Lower leg skin (tissue), 4 donors: ENCODE results near the gene LAMP2. TPM values are rescaled to one million over a fixed set of nuclear protein-coding genes. Genes with fewer than 3 reads are reported as not detected.

Source experiments
- DNase-seq, 2 donors: peaks; one replicate each; pipeline ENCODE4 v3.0.0-alpha.2; 2019; ENCODE audit warnings: low spot score in 2 of 2
- H3K4me3 ChIP-seq: fragments of 200-600 bp; sonication (generic); 2 replicates; pipeline ENCODE4 v1.5.1; 2017; ENCODE audit warnings: mild to moderate bottlenecking, low read depth; ENCODE audit not compliant: poor library complexity, severe bottlenecking
- CTCF ChIP-seq, 3 donors: fragments of 450-650 bp; IDR thresholded peaks; one replicate each; pipeline ENCODE4 v1.5.1; 2016; ENCODE audit warnings: antibody characterized with exemption in 3 of 3, mild to moderate bottlenecking in 3 of 3, moderate library complexity in 2 of 3
- POLR2A ChIP-seq, 2 donors: fragments of 450-650 bp; IDR thresholded peaks; one replicate each; pipeline ENCODE4 v1.6.1; 2016 to 2017; ENCODE audit warnings: antibody characterized with exemption in 2 of 2, mild to moderate bottlenecking in 1 of 2, moderate library complexity in 1 of 2
- WGBS, 2 donors: methylation state at CpG; one replicate each; pipeline ENCODE4 v1.1.5; 2018; 5-methylcytosine and 5-hydroxymethylcytosine counted together
- intact Hi-C: fragments of 100-400 bp; cut with DNase I; formaldehyde crosslinking; loops from one replicate; pipeline ENCODE4 v1.15.0; 2023; ENCODE audit warnings: low total_unique reads
- total RNA-seq, 4 donors: library from RNA; depleted of rRNA; stranded (reverse); fragments of >200 nt; gene quantifications; one replicate each; pipeline ENCODE4 v1.1.0, GENCODE V29; 2016

The LAMP2 gene
- total RNA-seq, 4 donors from 2014 or later = 90.1 to 154 (median 120) TPM

- 14 to 29% methylated on average over 3 of the region's 3 CpGs for WGBS, 2 donors
- TF ChIP-seq CTCF (IDR thresholded peaks at IDR 0.05) (no peak), POLR2A (IDR thresholded peaks at IDR 0.05) (no peak)
- no peak for DNase-seq
- intact Hi-C loops = no loop called here
- no peak overlapping the region for H3K4me3 ChIP-seq
These were observed 88.4 kb downstream of the LAMP2 start for GRCh38 chrX:120380699-120381098.

- no peak for DNase-seq
- WGBS, 2 donors = 56 to 66% methylated on average over 6 of the region's 6 CpGs
- intact Hi-C loops = loop anchor here (10.0 kb wide), 1 partner anchor 95 kb away; no protein-coding TSS in a partner anchor
- H3K4me3 ChIP-seq = no peak overlapping the region
- TF ChIP-seq CTCF (IDR thresholded peaks at IDR 0.05) (no peak), POLR2A (IDR thresholded peaks at IDR 0.05) (no peak)
These were observed 89.0 kb downstream of the LAMP2 start for GRCh38 chrX:120379937-120380681.

GRCh38 chrX:120378570-120378969 is 90.5 kb downstream of the LAMP2 start:
- WGBS, 2 donors = 94 to 95% methylated on average over 5 of the region's 5 CpGs
- no peak overlapping the region for H3K4me3 ChIP-seq
- intact Hi-C loops = loop anchor here (10.0 kb wide), 1 partner anchor 96 kb away; no protein-coding TSS in a partner anchor
- DNase-seq = no peak
- no peak for TF ChIP-seq POLR2A (IDR thresholded peaks at IDR 0.05)
- no peak for TF ChIP-seq CTCF (IDR thresholded peaks at IDR 0.05)

Other genes with a start within 250 kb of the LAMP2 start
- 10 to 100 TPM; 21.6 to 26.8 (median 23.8) TPM for gene ZBTB33, start 218.5 kb downstream of the LAMP2 start, total RNA-seq
- 1 to 10 TPM; 1.7 to 4.3 (median 3.0) TPM for gene TMEM255A, start 157.8 kb downstream of the LAMP2 start, total RNA-seq
- not detected for gene ATP1B4, start 107.2 kb downstream of the LAMP2 start, total RNA-seq
- 10 to 100 TPM; 23.3 to 35.3 (median 26.3) TPM for gene CUL4B, start 91.7 kb upstream of the LAMP2 start, total RNA-seq
- 10 to 100 TPM; 11.6 to 23.7 (median 15.1) TPM for gene MCTS1, start 134.8 kb upstream of the LAMP2 start, total RNA-seq
- 10 to 100 TPM in 2 of 4 donors, 1 to 10 TPM in 2; 4.5 to 13.2 (median 9.6) TPM for gene C1GALT1C1, start 160.8 kb upstream of the LAMP2 start, total RNA-seq